HG02884 (cell line): ENCODE data around the gene IFT20.
"Not testable (repeated sequence)": the region's sequence is repeated elsewhere in the genome, so short reads cannot be mapped to it uniquely, and the experiment has no call there.

ENCODE experiments used
- ATAC-seq: cut with Tn5 transposase; IDR thresholded peaks from one replicate; pipeline ENCODE4 v1.9.1; 2021; ENCODE audit warnings: mild to moderate bottlenecking, moderate library complexity; ENCODE audit not compliant: unreplicated experiment

IFT20 gene

DNA sequence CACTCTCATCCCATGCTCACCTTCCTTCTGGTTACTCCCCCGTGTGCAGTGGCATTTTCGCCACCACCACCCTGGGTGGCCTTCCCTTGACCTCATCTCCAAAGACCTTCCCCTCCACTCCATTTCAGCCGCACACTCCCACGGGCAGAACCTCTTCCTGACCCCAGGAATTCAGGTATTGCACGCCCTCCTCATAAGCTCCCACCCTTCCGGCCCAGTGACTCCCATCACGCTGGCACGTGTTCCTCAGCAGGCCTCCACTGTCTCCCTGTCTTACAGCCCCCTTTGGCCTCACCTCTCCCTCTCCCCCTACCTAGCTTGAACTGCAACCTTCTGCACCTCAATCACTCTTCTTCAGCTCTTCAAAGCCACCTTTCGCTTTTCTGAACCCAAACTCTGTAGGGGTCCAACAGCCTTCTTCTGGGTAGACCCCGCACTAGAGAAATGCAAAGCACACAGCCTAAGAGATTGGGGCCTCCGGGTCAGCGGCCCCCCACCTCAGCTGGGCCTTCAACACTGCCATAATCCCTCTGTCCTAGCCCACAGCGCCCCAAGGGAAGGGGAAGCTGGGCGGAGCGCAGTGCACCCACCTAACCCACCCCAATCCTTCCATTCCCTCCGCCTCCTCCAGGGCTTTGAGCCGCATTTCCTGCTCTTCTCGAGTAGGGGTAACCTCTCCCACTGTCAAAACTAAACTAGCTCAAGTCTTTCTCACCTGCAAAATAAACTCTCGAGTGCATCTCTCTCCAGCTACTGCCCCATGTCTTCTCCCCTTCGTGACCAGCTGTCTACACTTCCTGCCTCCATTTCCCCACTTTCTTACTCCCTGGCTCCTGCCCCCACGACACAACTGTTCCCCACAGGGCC lies 17.9 kb downstream of the IFT20 start:
- no peak for ATAC-seq

DNA sequence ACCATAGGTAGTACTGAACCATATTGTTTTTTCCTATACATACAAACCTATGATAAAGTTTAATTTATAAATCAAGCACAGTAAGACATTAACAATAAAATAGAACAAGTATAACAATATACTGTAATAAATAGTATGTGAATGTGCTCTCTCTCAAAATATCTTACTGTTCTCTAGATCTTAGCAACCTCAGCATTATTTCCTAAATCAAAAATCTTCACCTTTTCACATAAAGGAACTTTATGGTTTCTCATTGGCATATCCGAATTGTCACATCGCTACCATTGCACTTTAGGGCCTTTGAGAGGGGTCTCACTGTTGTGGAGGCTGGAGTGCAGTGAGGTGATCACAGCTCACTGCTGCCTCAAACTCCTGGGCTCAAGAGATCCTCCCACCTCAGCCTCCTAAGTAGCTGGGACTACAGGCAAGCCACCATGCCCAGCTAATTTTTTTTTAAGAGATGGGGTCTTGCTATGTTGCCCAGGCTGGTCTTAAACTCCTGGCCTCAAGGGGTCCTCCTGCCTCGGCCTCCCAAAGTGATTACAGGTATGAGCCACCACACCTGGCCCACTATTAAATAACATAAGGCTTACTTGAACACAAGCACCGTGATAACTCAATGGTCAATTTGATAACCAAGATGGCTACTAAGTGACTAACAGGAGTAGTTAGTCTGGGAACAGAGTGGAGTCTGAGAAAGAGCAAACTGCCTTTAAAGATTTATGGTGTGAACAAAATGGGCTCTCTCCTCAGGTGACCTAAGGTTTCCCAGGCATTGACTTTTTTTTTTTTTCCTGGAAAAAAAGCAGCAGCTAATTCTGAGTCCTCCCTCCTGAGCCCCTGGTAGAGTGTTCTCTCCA lies 19.2 kb downstream of the IFT20 start:
- no peak for ATAC-seq

DNA sequence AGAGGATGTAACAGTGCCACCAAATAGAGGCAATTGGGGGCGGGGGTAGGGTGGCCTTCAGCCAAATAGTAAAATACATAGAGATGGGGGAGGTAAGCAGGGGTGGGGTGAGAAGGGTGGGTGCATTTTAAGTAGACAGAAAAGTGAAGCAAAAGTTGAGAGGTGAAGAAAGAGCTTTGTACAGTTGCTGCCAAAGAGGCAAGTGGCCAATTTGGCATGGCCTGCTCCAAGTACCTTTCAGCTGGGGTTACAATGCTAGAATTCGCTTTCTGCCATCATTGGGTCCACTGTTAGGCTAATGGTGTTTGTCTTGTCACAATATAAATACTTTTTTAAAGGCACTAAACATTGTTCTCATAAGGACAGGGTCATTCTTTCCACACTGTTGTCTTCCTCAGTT lies 21.4 kb downstream of the IFT20 start:
- no peak for ATAC-seq

DNA sequence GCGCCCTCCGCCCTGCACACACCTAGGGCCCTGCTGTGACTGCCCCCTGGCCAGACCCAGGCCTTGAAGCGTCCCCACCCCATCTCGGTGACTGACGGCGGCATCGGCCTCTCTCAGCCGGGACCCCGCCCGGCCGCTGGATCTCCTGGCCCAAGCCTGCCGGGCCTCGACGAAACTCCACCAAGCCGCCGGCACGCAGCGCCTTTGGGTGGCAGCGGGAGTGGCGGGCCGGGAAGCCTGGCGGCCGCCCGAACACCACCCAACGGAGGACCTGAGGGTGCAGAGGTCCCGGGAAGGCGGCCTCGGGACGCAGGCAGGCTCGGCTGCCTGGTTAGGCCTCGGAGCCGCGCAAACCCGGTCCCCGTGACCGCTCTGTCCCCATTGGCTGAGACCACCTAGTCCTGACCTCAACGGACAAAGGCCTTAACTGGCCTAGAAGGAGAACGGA lies 28.3 kb downstream of the IFT20 start:
- ATAC-seq: no peak

DNA sequence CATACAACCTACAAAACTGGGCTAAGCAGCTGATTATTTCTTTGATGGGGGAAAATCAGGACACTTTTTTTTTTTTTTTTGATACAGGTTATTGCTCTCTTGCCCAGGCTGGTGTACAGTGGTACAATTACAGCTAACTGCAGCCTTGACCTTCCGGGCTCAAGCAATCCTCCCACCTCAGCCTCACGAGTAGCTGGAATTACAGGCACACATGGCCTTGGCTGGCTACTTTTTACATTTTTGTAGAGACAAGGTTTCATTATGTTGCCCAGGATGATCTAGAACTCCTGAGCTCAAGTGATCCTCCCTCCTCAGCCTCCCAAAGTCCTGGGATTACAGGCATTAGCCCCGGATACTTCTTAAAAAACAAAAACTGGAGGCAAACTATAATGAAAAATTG lies 36.8 kb downstream of the IFT20 start:
- ATAC-seq: no peak

DNA sequence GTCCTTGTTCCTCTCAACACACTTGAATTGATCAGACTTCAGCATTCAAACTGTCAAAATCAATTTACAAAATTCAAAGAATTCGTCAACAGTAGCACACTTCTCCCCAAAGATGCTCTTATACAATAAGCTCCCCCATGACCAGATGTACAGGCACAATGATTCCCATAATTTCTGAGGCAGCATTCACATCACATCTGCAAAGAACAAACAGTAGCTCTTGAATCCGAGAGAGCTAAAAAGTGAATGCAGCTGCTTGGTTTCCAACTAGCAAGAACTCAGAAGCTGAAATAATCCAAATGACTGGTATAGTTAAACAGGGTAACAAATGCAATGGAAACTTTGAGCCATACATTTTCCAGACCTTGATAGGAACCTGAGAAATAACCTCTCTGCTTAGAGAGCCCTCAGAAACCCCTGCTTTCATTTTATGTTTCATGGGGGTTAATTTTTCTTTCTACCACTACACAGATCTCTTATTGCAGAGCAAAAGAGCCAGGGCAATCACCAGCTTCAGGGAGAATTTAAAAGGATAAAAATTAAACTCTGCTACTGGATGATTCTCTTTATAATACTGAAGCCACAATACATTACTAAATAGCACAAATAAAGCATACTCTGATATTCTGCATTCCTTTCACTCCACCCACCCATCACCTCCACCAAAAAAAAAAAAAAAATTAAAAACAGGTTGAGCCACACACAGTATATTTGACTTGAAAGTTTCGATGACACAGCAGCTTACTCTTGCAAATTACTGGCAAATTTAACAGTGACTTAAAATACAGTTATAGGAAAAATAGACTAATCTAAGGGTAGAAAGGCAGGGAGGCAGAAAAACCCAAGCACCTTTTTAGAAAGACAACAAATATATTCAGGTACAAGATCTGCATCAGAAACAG lies 39.3 kb downstream of the IFT20 start:
- ATAC-seq: no peak

DNA sequence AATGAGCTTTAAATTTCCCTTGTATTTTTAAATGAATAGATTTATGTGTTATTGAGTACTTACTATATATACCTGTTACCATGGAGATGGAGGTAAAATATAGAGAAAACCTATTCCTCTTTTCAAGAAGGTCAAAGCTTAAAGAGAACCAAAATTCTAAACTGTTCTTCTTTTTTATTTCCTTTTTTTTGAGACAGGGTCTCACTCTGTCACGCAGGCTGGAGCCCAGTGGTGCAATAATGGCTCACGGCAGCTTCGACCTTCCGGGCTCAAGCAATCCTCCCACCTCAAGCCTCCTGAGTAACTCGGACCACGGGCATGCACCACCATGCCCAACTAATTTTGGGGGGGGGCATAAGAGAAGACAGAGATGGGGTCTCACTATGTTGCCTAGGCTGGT lies 41.3 kb downstream of the IFT20 start:
- ATAC-seq: no peak

DNA sequence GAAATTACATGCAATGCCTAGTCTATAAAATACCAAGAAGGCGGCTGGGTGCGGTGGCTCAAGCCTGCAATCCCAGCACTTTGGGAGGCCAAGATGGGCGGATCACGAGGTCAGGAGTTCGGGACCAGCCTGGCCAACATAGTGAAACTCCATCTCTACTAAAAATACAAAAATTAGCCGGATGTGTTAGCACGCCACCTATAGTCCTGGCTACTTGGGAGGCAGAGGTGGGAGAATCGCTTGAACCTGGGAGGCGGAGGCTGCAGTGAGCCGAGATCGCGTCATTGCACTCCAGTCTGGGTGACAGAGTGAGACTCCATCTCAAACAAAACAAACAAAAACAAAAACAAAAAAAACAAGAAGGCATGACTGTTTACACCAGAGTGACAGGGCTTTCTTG lies 42.4 kb downstream of the IFT20 start:
- ATAC-seq: not testable (repeated sequence)

DNA sequence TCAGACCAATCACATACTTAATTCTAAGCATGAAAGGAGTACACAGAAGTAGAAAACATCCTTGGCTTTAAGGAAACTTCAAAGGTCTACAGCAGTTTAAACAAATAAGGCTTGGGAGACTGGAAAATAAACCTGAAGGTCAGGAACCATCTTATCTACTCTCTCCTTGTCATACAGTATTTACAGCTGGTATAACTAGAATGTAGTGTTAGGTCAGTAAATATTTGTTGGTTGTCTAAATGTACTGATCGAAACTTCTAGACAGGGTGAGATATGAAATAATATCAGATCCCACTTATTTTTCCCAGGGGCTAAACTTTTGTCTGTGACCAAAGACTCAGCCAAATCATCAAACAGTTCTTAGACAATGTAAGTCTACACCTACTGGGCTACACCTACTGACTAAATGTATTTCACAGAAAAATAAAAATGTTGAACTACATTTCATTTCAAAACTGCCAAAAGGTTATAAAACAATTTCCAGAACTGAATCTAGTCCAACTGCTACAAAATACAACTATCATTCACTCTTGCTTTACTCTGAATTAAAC lies 43.4 kb downstream of the IFT20 start:
- no peak for ATAC-seq

DNA sequence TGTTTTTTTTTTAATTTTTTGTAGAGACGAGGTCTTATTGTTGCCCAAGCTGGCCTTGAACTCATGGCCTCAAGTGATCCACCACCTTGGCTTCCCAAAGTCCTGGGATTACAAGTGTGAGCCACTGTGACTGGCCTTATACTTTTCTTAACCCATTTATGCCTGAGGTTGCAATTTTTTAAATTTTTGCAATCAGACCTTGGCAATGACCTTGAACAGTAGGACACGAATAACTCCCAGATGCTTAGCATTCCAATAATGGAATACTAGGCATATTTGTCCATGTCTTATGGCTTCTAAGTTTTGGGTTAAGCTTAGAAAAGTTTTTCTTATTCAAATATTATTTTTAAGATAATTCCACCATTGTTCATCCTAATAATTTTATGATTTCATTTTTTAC lies 44.6 kb downstream of the IFT20 start:
- ATAC-seq: no peak

DNA sequence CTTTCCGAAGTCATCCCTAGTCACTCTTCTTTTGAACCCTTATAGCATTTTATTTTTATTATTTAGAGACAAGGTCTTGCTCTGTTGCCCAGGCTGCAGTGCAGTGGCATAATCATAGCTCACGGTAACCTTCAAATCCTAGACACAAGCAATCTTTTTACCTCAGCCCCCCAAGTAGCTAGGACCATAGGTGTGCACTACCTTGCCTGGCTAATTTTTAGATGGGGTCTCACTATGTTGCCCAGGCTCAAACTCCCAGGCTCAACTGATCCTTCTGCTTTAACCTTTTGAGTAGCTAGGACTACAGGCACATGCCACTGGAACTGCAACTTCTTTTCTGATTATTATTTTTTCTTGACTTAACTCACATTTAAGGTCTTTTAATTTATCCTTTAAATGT lies 49.3 kb downstream of the IFT20 start:
- no peak for ATAC-seq

DNA sequence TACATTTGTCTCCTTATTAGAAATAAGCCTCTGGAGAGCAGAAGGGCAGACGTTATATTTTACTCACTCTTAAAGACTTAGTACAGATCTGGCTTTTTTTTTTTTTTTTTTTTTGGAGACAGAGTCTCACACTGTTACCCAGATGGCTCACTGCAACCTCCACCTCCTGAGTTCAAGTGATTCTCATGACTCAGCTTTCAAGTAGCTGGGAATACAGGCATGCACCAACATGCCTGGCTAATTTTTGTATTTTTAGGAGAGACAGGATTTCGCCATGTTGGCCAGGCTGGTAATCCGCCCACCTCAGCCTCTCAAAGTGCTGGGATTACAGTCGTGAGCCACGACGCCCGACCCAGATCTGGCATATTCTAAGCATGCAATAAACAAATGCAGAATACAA lies 52.7 kb downstream of the IFT20 start:
- no peak for ATAC-seq

DNA sequence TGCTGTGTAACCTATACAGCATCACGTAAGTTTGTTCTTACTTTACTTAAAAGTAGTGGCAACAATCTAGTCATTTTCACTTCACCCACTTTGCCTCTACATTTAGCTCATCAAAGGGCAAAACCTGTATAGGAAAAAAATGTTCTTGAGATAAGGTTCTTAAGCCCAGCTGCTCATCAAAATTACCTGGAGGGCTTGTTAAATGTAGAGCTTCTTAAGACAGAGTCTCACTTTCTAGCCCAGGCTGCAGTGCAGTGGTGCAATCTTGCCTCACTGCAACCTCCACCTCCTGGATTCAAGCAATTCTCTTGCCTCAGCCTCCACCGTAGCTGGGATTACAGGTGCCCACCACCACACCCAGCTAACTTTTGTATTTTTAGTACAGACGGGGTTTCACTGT lies 54.4 kb downstream of the IFT20 start:
- no peak for ATAC-seq

DNA sequence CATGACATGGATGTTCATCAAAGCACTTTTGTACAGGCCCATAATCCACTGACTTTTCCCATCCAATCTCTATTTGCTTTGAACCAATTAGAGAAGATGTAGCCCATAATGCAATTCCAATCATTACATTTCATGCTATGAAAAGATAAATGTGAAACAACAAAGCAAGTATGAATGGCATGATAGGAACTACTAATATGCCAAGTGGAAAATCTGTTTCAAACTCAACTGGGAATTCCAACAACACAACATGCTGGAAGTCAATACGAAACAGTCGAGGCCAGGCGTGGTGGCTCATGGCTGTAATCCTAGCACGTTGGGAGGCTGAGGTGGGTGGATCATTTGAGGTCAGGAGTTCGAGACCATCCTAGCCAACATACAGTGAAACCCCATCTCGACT lies 55.9 kb downstream of the IFT20 start:
- ATAC-seq: no peak
